Right atrium auricular region (tissue), 2 donors: ENCODE measurements around the gene CASP5. TPM values are rescaled to one million over a fixed set of nuclear protein-coding genes. Genes with fewer than 3 reads are reported as not detected.
"Not testable (repeated sequence)": the region's sequence is repeated elsewhere in the genome, so short reads cannot be mapped to it uniquely, and the experiment has no call there.

Experiments
- DNase-seq: peaks from one replicate; pipeline ENCODE4 v3.0.0-alpha.2; 2019; ENCODE audit warnings: low spot score
- H3K27ac ChIP-seq, 2 donors: fragments of 200-600 bp; sonication (generic); 1 replicate in 1 of 2; 2 replicates in 1 of 2; pipeline ENCODE4 v1.5.1; 2016 to 2019
- H3K27me3 ChIP-seq, 2 donors: fragments of 200-600 bp; sonication (generic); one replicate each; pipeline versions ENCODE4 v1.5.1 to v1.6.0; 2017 to 2019
- H3K36me3 ChIP-seq: fragments of 200-600 bp; sonication (generic); one replicate; pipeline ENCODE4 v1.5.1; 2016
- H3K4me1 ChIP-seq, 2 donors: fragments of 200-600 bp; sonication (generic); one replicate each; pipeline versions ENCODE4 v1.5.1 to v1.6.0; 2017 to 2019
- H3K4me3 ChIP-seq, 2 donors: fragments of 200-600 bp; sonication (generic); 1 replicate in 1 of 2; 2 replicates in 1 of 2; pipeline ENCODE4 v1.5.1; 2017 to 2019; ENCODE audit warnings: mild to moderate bottlenecking in 1 of 2, moderate library complexity in 1 of 2
- H3K9me3 ChIP-seq, 2 donors: fragments of 200-600 bp; sonication (generic); one replicate each; pipeline ENCODE4 v1.5.1; 2019
- CTCF ChIP-seq, 2 donors: fragments of 200-600 bp; sonication (generic); IDR thresholded peaks; one replicate each; pipeline ENCODE4 v1.5.1; 2019; ENCODE audit warnings: antibody characterized with exemption in 2 of 2
- total RNA-seq, 2 donors: library from RNA; depleted of rRNA; stranded (reverse); fragments of >200 nt; gene quantifications; one replicate each; pipeline ENCODE4 v1.1.0, GENCODE V29; 2016

CASP5 gene
- total RNA-seq, 2 donors from 2014 or later, result not detected

- DNase-seq, result no peak
- peak overlapping the region in 1 of 2 donors; percentile 4 for H3K27ac ChIP-seq
- no peak overlapping the region for H3K4me3 ChIP-seq
These were observed 24.1 kb upstream of the CASP5 start for GRCh38 chr11:105046898-105047579.

GRCh38 chr11:105045676-105046296 lies 22.8 kb upstream of the CASP5 start:
- Histone ChIP-seq H3K36me3 (no peaks in the 10 kb centered on the region), H3K4me1 (peaks cover 0 to 3% of the 10 kb centered on the region in 2 donors), H3K27ac (peak overlapping the region; percentile 40 to 51), H3K9me3 (no peaks in the 10 kb centered on the region), H3K4me3 (peak overlapping the region in 1 of 2 donors; percentile 46), H3K27me3 (no peaks in the 10 kb centered on the region)
- no peak for TF ChIP-seq CTCF (IDR thresholded peaks at IDR 0.05)
- DNase-seq, result no peak

More at GRCh38 chr11:105046898-105047579, 24.1 kb upstream of the CASP5 start:
- peaks cover 0 to 3% of the 10 kb centered on the region in 2 donors for H3K4me1 ChIP-seq
- no peaks in the 10 kb centered on the region for H3K36me3 ChIP-seq
- no peaks in the 10 kb centered on the region for H3K27me3 ChIP-seq
- H3K9me3 ChIP-seq, result no peaks in the 10 kb centered on the region
- TF ChIP-seq CTCF (IDR thresholded peaks at IDR 0.05), result no peak

GRCh38 chr11:105044557-105045524 lies 21.9 kb upstream of the CASP5 start, which contains the start of gene CARD16:
TSS of gene CARD16 (minus strand) at chr11:105045335. CDS start at chr11:105045297, 38 bp downstream.
- not testable (repeated sequence) for H3K4me1 ChIP-seq, H3K36me3 ChIP-seq, H3K27me3 ChIP-seq, H3K9me3 ChIP-seq
- Histone ChIP-seq H3K27ac (peak within 1 kb of the TSS; percentile 40 to 51), H3K4me3 (peak within 1 kb of the TSS; percentile 26 to 46)
- peak; percentile 60 for DNase-seq

GRCh38 chr11:105042178-105042577 lies 19.2 kb upstream of the CASP5 start:
- no peak overlapping the region for H3K4me3 ChIP-seq
- no peak for TF ChIP-seq CTCF (IDR thresholded peaks at IDR 0.05)
- no peaks in the 10 kb centered on the region for H3K36me3 ChIP-seq

GRCh38 chr11:105040703-105041102 lies 17.7 kb upstream of the CASP5 start:
- DNase-seq, result no peak
- TF ChIP-seq CTCF (IDR thresholded peaks at IDR 0.05), result no peak
- Histone ChIP-seq H3K4me3 (no peak overlapping the region), H3K36me3 (no peaks in the 10 kb centered on the region), H3K4me1 (peaks cover 0 to 2% of the 10 kb centered on the region in 2 donors), H3K27ac (no peak overlapping the region), H3K27me3 (no peaks in the 10 kb centered on the region), H3K9me3 (no peaks in the 10 kb centered on the region)

More at GRCh38 chr11:105042178-105042577, 19.2 kb upstream of the CASP5 start:
- H3K9me3 ChIP-seq, result no peaks in the 10 kb centered on the region
- H3K27ac ChIP-seq, result no peak overlapping the region
- H3K4me1 ChIP-seq, result peaks cover 0 to 3% of the 10 kb centered on the region in 2 donors
- no peaks in the 10 kb centered on the region for H3K27me3 ChIP-seq
- DNase-seq, result no peak
